ENCODE results near the gene MYO1F.
"Not testable (repeated sequence)": the region's sequence is repeated elsewhere in the genome, so short reads cannot be mapped to it uniquely, and the experiment has no call there.

Gene MYO1F

DNA sequence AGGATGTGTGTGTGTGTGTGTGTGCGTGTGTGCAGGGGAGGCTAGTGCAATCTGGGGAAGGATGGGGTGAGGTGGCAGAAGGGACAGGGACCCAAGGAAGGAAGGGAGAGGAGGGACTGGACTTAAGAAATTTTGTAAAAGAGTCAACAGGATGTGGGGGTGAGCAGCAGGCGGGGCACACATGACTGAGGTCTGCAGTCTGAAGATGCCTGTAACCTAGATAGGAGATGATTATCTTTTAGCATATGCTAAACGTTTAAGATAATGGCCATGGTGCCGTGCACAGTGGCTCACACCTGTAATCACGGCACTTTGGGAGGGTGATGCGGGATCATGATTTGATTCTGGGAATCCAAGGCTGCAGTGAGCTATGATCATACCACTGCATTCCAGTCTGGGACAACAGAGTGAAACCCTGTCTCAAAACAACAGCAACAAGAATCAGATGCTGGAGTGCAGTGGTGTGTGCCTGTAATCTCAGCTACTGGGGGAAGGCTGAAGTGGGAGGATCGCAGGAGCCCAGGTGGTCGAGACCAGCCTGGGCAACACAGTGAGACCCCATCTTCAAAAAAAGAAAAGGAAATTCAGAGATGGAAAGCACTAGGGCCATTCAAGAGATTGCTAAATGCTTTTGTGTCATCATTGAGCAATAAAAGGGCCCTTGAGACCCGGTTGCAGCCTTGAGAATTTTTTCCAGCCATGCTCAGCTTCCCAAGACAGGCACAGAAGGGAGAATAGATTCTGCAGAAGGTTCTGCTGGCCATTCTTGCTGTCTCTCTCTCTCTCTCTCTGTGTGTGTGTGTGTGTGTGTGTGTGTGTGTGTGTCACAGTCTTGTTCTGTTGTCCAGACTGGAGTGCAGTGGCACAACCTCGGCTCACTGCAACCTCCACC is 59.4 kb downstream of the MYO1F start:
- TF ChIP-seq, protein P1, sequence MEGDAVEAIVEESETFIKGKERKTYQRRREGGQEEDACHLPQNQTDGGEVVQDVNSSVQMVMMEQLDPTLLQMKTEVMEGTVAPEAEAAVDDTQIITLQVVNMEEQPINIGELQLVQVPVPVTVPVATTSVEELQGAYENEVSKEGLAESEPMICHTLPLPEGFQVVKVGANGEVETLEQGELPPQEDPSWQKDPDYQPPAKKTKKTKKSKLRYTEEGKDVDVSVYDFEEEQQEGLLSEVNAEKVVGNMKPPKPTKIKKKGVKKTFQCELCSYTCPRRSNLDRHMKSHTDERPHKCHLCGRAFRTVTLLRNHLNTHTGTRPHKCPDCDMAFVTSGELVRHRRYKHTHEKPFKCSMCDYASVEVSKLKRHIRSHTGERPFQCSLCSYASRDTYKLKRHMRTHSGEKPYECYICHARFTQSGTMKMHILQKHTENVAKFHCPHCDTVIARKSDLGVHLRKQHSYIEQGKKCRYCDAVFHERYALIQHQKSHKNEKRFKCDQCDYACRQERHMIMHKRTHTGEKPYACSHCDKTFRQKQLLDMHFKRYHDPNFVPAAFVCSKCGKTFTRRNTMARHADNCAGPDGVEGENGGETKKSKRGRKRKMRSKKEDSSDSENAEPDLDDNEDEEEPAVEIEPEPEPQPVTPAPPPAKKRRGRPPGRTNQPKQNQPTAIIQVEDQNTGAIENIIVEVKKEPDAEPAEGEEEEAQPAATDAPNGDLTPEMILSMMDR (conservative IDR thresholded peaks at IDR 0.05; ENCODE audit: low read depth, low read length) = no peak
- no peak overlapping the region for H2AFZ ChIP-seq (ENCODE audit: low read depth)
- peaks cover 17% of the 10 kb centered on the region for H3K27me3 ChIP-seq (ENCODE audit: insufficient read depth, low read depth)
- no peak overlapping the region for H3K27ac ChIP-seq
- no peaks in the 10 kb centered on the region for H3K36me3 ChIP-seq (ENCODE audit: insufficient read depth)
- no peaks in the 10 kb centered on the region for H3K4me1 ChIP-seq (ENCODE audit: low read depth, poor library complexity, severe bottlenecking)
- no peak overlapping the region for H3K9ac ChIP-seq
- H3K4me2 ChIP-seq = no peak overlapping the region
- no peaks in the 10 kb centered on the region for H4K20me1 ChIP-seq (ENCODE audit: insufficient read depth)
- H3K79me2 ChIP-seq (ENCODE audit: insufficient read depth, low read depth) = no peaks in the 10 kb centered on the region
- H3K4me3 ChIP-seq (IDR thresholded peaks at IDR 0.05; ENCODE audit: insufficient read depth, low read depth, low read length) = no peak overlapping the region

DNA sequence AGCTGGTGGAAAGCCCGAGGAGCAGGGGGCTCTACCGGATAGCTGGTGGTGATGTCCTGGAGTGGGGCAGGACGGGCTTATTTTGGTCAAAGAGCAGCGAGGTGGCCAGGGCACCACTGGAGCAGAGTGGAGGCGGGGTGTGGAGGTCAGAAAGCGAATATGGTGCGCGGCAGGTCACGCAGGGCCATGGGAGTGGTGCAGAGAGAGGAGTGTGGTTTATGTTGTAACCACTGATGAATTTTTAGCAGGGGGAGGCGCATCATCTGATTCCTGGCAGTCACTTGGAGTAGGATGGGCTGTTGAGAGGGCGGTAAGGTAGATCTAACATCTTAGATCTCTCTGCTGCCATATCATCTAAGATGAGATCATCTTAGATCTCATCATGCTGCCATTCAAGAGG is 61.9 kb downstream of the MYO1F start:
- H3K79me2 ChIP-seq (ENCODE audit: insufficient read depth, low read depth) = no peaks in the 10 kb centered on the region
- H4K20me1 ChIP-seq (ENCODE audit: insufficient read depth) = no peaks in the 10 kb centered on the region
- no peak overlapping the region for H2AFZ ChIP-seq (ENCODE audit: low read depth)
- no peaks in the 10 kb centered on the region for H3K36me3 ChIP-seq (ENCODE audit: insufficient read depth)
- no peak overlapping the region for H3K4me2 ChIP-seq
- H3K9ac ChIP-seq = no peak overlapping the region
- TF ChIP-seq, protein P1 (conservative IDR thresholded peaks at IDR 0.05; ENCODE audit: low read depth, low read length) = no peak
- no peak overlapping the region for H3K4me3 ChIP-seq (IDR thresholded peaks at IDR 0.05; ENCODE audit: insufficient read depth, low read depth, low read length)
- no peak overlapping the region for H3K27ac ChIP-seq
- H3K27me3 ChIP-seq (ENCODE audit: insufficient read depth, low read depth) = peaks cover 7% of the 10 kb centered on the region; the same call in 1 of the 2 replicates
- no peaks in the 10 kb centered on the region for H3K4me1 ChIP-seq (ENCODE audit: low read depth, poor library complexity, severe bottlenecking)

DNA sequence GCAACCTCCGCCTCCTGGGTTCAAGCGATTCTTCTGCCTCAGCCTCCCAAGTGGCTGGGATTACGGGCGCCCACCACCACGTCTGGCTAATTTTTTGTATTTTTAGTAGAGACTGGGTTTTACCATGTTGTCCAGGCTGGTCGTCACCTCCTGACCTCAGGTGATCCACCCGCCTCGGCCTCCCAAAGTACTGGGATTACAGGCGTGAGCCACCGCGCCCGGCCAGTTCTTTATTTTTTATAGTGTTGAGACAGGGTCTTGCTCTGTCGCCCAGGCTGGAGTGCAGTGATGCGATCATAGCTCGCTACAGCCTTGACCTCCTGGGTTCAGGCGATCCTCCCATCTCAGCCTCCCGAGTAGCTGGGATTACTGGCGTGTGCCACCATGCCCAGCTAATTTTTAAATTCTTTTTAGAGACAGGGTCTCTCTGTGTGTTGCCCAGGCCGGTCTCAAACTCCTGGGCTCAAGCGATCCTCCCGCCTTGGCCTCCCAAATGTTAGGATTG is 62.7 kb downstream of the MYO1F start:
- Histone ChIP-seq H2AFZ (ENCODE audit: low read depth) (peak overlapping the region; percentile 77), H3K4me2 (peak overlapping the region; percentile 18; the same call in 1 of the 2 replicates)
- H3K27ac ChIP-seq = not testable (repeated sequence)

DNA sequence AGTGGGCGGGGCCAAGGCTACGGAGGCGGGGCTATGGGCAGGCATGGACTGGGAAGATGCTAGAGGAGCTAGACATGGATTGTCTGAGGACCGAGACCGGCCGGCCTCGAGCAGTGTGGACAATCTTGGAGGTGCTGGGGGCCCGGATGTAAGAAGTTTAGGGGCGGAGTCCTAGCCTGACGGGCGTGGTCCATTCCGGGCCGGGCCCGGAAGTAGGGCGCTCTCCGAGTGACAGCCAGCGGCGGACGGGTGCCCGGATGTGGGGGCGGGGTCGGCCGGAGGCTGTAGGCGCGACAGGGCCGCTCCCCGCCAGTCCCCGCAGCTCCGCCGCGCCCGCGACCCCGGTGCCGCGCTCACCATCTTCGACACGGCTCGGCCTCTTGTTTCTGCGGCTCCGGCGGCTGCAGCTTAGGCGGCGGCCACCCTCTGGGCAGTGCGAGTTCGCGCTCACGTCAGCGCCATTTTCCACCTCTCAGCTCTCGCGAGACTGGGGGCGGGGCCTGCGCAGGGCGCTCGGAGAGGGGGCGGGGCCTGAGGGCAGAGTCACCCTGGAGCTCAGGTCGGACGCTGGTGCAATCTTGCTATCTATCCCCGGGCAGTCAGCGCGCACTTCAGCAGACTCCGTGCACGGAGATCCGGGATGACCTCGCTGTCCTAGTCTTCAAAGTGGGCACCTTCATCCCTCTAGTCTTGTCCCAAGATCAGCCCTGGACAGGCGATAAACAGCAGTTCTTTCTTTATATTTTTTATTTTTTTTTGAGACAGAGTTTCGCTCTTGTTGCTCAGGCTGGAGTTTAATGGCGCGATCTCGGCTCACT is 63.3 kb downstream of the MYO1F start, which contains the start of gene ZNF414:
ZNF414 (minus strand) TSS at position 481 of the 818 bp plus-strand sequence; CDS start at position 360, 121 bp downstream.
- Histone ChIP-seq H2AFZ (ENCODE audit: low read depth) (peak within 1 kb of the TSS; percentile 77), H3K27ac (peak within 1 kb of the TSS; percentile 87), H3K4me1 (ENCODE audit: low read depth, poor library complexity, severe bottlenecking) (no peaks in the 10 kb centered on the region), H3K27me3 (ENCODE audit: insufficient read depth, low read depth) (peaks cover 7% of the 10 kb centered on the region; the same call in 1 of the 2 replicates), H3K79me2 (ENCODE audit: insufficient read depth, low read depth) (no peaks in the 10 kb centered on the region), H3K36me3 (ENCODE audit: insufficient read depth) (no peaks in the 10 kb centered on the region), H4K20me1 (ENCODE audit: insufficient read depth) (no peaks in the 10 kb centered on the region), H3K4me2 (peak within 1 kb of the TSS; percentile 82), H3K9ac (peak within 1 kb of the TSS; percentile 84), H3K4me3 (IDR thresholded peaks at IDR 0.05; ENCODE audit: insufficient read depth, low read depth, low read length) (no peak within 1 kb of the TSS)
- TF ChIP-seq, protein P1 (conservative IDR thresholded peaks at IDR 0.05; ENCODE audit: low read depth, low read length) = no peak

More for the DNA sequence above, 62.7 kb downstream of the MYO1F start:
- peak overlapping the region; percentile 84; the same call in 1 of the 2 replicates for H3K9ac ChIP-seq
- not testable (repeated sequence) for H3K4me1 ChIP-seq (ENCODE audit: low read depth, poor library complexity, severe bottlenecking); H3K36me3 ChIP-seq (ENCODE audit: insufficient read depth); H3K4me3 ChIP-seq (IDR thresholded peaks at IDR 0.05; ENCODE audit: insufficient read depth, low read depth, low read length); H3K27me3 ChIP-seq (ENCODE audit: insufficient read depth, low read depth); H3K79me2 ChIP-seq (ENCODE audit: insufficient read depth, low read depth); H4K20me1 ChIP-seq (ENCODE audit: insufficient read depth)
